Measurements from ENCODE around the gene TMEM87B.

DNA sequence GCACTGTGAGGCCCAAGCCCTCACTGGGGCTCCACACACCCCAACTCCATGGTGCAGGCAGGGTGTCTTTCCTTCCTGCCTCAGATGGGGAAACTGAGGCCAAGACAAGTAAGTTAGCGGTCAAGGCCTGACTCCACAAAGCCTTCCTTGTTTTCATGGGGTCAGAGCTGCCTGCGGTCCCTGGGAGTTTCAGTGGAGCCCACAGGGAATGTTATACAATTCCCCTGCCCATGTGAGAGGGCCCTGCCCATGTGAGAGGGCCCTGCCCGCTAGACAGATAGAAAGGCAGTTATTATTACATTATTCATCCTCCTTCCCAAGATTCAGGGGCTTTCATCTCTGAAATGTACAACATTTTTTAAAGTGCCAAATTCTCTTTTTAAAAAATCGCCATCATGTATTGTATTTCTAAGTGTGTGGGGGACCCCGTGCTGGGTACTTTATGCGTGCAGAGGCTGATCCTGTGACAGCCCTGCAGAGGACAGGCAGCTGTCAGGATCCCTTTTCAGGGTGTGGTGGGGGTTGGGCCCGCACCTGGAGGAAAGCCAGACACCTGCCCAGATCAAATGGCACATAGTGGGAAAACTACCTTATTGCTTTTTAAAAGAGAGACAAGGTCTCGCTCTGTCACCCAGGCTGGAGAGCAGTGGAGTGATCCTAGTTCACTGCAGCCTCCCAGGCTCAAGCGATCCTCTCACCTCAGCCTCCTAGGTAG is 106.5 kb downstream of the TMEM87B start:
- TF ChIP-seq, protein P1, sequence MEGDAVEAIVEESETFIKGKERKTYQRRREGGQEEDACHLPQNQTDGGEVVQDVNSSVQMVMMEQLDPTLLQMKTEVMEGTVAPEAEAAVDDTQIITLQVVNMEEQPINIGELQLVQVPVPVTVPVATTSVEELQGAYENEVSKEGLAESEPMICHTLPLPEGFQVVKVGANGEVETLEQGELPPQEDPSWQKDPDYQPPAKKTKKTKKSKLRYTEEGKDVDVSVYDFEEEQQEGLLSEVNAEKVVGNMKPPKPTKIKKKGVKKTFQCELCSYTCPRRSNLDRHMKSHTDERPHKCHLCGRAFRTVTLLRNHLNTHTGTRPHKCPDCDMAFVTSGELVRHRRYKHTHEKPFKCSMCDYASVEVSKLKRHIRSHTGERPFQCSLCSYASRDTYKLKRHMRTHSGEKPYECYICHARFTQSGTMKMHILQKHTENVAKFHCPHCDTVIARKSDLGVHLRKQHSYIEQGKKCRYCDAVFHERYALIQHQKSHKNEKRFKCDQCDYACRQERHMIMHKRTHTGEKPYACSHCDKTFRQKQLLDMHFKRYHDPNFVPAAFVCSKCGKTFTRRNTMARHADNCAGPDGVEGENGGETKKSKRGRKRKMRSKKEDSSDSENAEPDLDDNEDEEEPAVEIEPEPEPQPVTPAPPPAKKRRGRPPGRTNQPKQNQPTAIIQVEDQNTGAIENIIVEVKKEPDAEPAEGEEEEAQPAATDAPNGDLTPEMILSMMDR (IDR thresholded peaks at IDR 0.05 in 2 of 3, conservative IDR thresholded peaks at IDR 0.05 in 1 of 3; ENCODE audit: control insufficient read depth in 2 of 3, extremely low read depth in 1 of 3, insufficient read depth in 1 of 3, low read depth in 3 of 3, low read length in 3 of 3) = no peak
- TF ChIP-seq GABPA (IDR thresholded peaks at IDR 0.05; ENCODE audit: low read depth) (no peak), JUNB (IDR thresholded peaks at IDR 0.05) (no peak), MXI1 (IDR thresholded peaks at IDR 0.05; ENCODE audit: low read depth, low read length) (no peak), EZH2 (IDR thresholded peaks at IDR 0.05; ENCODE audit: borderline replicate concordance, control insufficient read depth, low read depth, low read length) (no peak), SMC3 (IDR thresholded peaks at IDR 0.05; ENCODE audit: borderline replicate concordance, low read length) (no peak), CHD2 (IDR thresholded peaks at IDR 0.05; ENCODE audit: borderline replicate concordance, low read depth, low read length) (no peak), PML (IDR thresholded peaks at IDR 0.05; ENCODE audit: low read length) (no peak), TAF1 (IDR thresholded peaks at IDR 0.05; ENCODE audit: borderline replicate concordance, low read depth, low read length) (no peak), TARDBP (IDR thresholded peaks at IDR 0.05; ENCODE audit: borderline replicate concordance) (no peak)
- TF ChIP-seq, protein P2, sequence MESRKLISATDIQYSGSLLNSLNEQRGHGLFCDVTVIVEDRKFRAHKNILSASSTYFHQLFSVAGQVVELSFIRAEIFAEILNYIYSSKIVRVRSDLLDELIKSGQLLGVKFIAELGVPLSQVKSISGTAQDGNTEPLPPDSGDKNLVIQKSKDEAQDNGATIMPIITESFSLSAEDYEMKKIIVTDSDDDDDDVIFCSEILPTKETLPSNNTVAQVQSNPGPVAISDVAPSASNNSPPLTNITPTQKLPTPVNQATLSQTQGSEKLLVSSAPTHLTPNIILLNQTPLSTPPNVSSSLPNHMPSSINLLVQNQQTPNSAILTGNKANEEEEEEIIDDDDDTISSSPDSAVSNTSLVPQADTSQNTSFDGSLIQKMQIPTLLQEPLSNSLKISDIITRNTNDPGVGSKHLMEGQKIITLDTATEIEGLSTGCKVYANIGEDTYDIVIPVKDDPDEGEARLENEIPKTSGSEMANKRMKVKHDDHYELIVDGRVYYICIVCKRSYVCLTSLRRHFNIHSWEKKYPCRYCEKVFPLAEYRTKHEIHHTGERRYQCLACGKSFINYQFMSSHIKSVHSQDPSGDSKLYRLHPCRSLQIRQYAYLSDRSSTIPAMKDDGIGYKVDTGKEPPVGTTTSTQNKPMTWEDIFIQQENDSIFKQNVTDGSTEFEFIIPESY (IDR thresholded peaks at IDR 0.05) = no peak
- TF ChIP-seq, protein P3, sequence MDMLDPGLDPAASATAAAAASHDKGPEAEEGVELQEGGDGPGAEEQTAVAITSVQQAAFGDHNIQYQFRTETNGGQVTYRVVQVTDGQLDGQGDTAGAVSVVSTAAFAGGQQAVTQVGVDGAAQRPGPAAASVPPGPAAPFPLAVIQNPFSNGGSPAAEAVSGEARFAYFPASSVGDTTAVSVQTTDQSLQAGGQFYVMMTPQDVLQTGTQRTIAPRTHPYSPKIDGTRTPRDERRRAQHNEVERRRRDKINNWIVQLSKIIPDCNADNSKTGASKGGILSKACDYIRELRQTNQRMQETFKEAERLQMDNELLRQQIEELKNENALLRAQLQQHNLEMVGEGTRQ (IDR thresholded peaks at IDR 0.05; ENCODE audit: borderline replicate concordance, low read depth, low read length) = no peak
